Neural progenitor cell (in vitro differentiated cells): ENCODE results near the gene ADRA1B. TPM values are rescaled to one million over a fixed set of nuclear protein-coding genes. Genes with fewer than 3 reads are reported as not detected.
A peak's percentile ranks its signal among the peaks of the same experiment; 100 is the strongest.

Experiments used
- DNase-seq: peaks from one replicate; pipeline ENCODE4 v3.0.0-alpha.2; 2016; ENCODE audit warnings: low spot score
- H2AFZ ChIP-seq: fragments of 200-600 bp; sonication (generic); replicated peaks from 2 replicates; pipeline ENCODE4 v1.6.1; 2016; ENCODE audit warnings: antibody characterized with exemption
- H3F3A ChIP-seq: fragments of 200-600 bp; sonication (generic); 2 replicates; pipeline ENCODE4 v1.6.1; 2016; ENCODE audit warnings: antibody characterized with exemption, low read depth
- H3K27ac ChIP-seq: fragments of 200-600 bp; sonication (generic); 2 replicates; pipeline ENCODE4 v1.5.1; 2016; ENCODE audit warnings: mild to moderate bottlenecking
- H3K27me3 ChIP-seq: fragments of 200-600 bp; sonication (generic); 2 replicates; pipeline ENCODE4 v1.6.1; 2016; ENCODE audit warnings: mild to moderate bottlenecking, moderate library complexity
- H3K36me3 ChIP-seq: fragments of 200-600 bp; sonication (generic); 2 replicates; pipeline ENCODE4 v1.5.1; 2016
- H3K4me1 ChIP-seq: fragments of 200-600 bp; sonication (generic); 2 replicates; pipeline ENCODE4 v1.6.1; 2016; ENCODE audit warnings: mixed run types
- H3K4me2 ChIP-seq: fragments of 200-600 bp; sonication (generic); 2 replicates; pipeline ENCODE4 v1.6.1; 2016
- H3K4me3 ChIP-seq: fragments of 200-600 bp; sonication (generic); 2 replicates; pipeline ENCODE4 v1.5.1; 2016
- H3K79me2 ChIP-seq: fragments of 200-600 bp; sonication (generic); 2 replicates; pipeline ENCODE4 v1.6.1; 2016; ENCODE audit warnings: low read depth
- H3K9ac ChIP-seq: fragments of 200-600 bp; sonication (generic); 2 replicates; pipeline ENCODE4 v1.6.1; 2016
- H3K9me3 ChIP-seq: fragments of 200-600 bp; sonication (generic); 2 replicates; pipeline ENCODE4 v1.5.1; 2016; ENCODE audit warnings: low read depth
- H4K20me1 ChIP-seq: fragments of 200-600 bp; sonication (generic); 2 replicates; pipeline ENCODE4 v1.6.1; 2016; ENCODE audit warnings: low read depth
- H3K27ac Mint-ChIP-seq: 3 replicates; pipeline ENCODE4 v1.8.0; 2021; ENCODE audit warnings: mixed read lengths
- H3K27me3 Mint-ChIP-seq: 2 replicates; pipeline ENCODE4 v1.8.0; 2022; ENCODE audit warnings: low read depth, mild to moderate bottlenecking, inconsistent platforms, moderate library complexity, mixed read lengths; ENCODE audit not compliant: insufficient read depth
- H3K36me3 Mint-ChIP-seq: 3 replicates; pipeline ENCODE4 v1.8.0; 2021; ENCODE audit warnings: mixed read lengths
- H3K4me1 Mint-ChIP-seq: 3 replicates; pipeline ENCODE4 v1.8.0; 2021; ENCODE audit warnings: mixed read lengths
- H3K4me3 Mint-ChIP-seq: 3 replicates; pipeline ENCODE4 v1.8.0; 2021; ENCODE audit warnings: mild to moderate bottlenecking, moderate library complexity, mixed read lengths
- H3K9me3 Mint-ChIP-seq: 3 replicates; pipeline ENCODE4 v1.8.0; 2020; ENCODE audit warnings: mixed read lengths
- CTCF ChIP-seq: fragments of 200-600 bp; sonication (generic); IDR thresholded peaks from 2 replicates; pipeline ENCODE4 v1.5.1; 2017; ENCODE audit warnings: antibody characterized with exemption, mild to moderate bottlenecking
- EZH2 ChIP-seq: fragments of 200-600 bp; sonication (generic); IDR thresholded peaks from 2 replicates; pipeline ENCODE4 v1.6.1; 2017; ENCODE audit warnings: antibody characterized with exemption, mild to moderate bottlenecking, moderate library complexity
- EZH2phosphoT487 ChIP-seq: fragments of 200-600 bp; sonication (generic); IDR thresholded peaks from 2 replicates; pipeline ENCODE4 v1.6.1; 2017; ENCODE audit warnings: antibody characterized with exemption
- total RNA-seq: library from RNA; depleted of rRNA; stranded (reverse); fragments of >200 nt; gene quantifications from 2 replicates; pipeline ENCODE4 v1.2.3, GENCODE V29; 2015; ENCODE audit warnings: low replicate concordance

The ADRA1B gene
- total RNA-seq, 1 donor from 2014 or later: not detected

GRCh38 chr5:159921721-159922120 lies 5.4 kb downstream of the ADRA1B start:
- no peak overlapping the region for H3K4me2 ChIP-seq
- no peaks in the 10 kb centered on the region for H3F3A ChIP-seq
- no peak overlapping the region for H3K4me3 ChIP-seq
- Mint-ChIP-seq H3K4me1 (no peaks in the 10 kb centered on the region), H3K9me3 (no peaks in the 10 kb centered on the region), H3K27ac (no peak overlapping the region), H3K4me3 (no peak overlapping the region), H3K27me3 (peaks cover 8% of the 10 kb centered on the region), H3K36me3 (no peaks in the 10 kb centered on the region)
- H3K27ac ChIP-seq: no peak overlapping the region
- no peak overlapping the region for H2AFZ ChIP-seq
- H3K79me2 ChIP-seq: no peaks in the 10 kb centered on the region
- TF ChIP-seq EZH2phosphoT487 (no peak), CTCF (no peak), EZH2 (no peak)
- H3K27me3 ChIP-seq: peaks cover 45% of the 10 kb centered on the region
- no peaks in the 10 kb centered on the region for H3K4me1 ChIP-seq
- H3K9me3 ChIP-seq: no peaks in the 10 kb centered on the region
- no peaks in the 10 kb centered on the region for H3K36me3 ChIP-seq
- no peak overlapping the region for H3K9ac ChIP-seq
- no peak for DNase-seq
- H4K20me1 ChIP-seq: no peaks in the 10 kb centered on the region

- no peak for DNase-seq
- Histone ChIP-seq H3K27ac (no peak overlapping the region), H2AFZ (no peak overlapping the region), H3K9ac (no peak overlapping the region), H3F3A (no peaks in the 10 kb centered on the region), H3K79me2 (no peaks in the 10 kb centered on the region), H3K4me2 (no peak overlapping the region), H3K4me1 (no peaks in the 10 kb centered on the region), H3K27me3 (peaks cover 33% of the 10 kb centered on the region), H3K4me3 (no peak overlapping the region), H3K9me3 (no peaks in the 10 kb centered on the region), H4K20me1 (no peaks in the 10 kb centered on the region), H3K36me3 (no peaks in the 10 kb centered on the region)
- Mint-ChIP-seq H3K27me3 (no peaks in the 10 kb centered on the region), H3K36me3 (no peaks in the 10 kb centered on the region), H3K27ac (no peak overlapping the region), H3K4me3 (no peak overlapping the region), H3K9me3 (no peaks in the 10 kb centered on the region), H3K4me1 (no peaks in the 10 kb centered on the region)
- no peak for TF ChIP-seq EZH2
- no peak for TF ChIP-seq CTCF
- no peak for TF ChIP-seq EZH2phosphoT487
Observed at GRCh38 chr5:159923008-159923407, 6.7 kb downstream of the ADRA1B start.

- H3K27ac ChIP-seq: no peak overlapping the region
- no peaks in the 10 kb centered on the region for H4K20me1 ChIP-seq
- TF ChIP-seq EZH2 (no peak), CTCF (no peak), EZH2phosphoT487 (no peak)
- H3K36me3 ChIP-seq: no peaks in the 10 kb centered on the region
- no peak overlapping the region for H3K4me3 Mint-ChIP-seq
- H3K79me2 ChIP-seq: no peaks in the 10 kb centered on the region
- no peak overlapping the region for H3K4me3 ChIP-seq
- DNase-seq: no peak
- H3K27me3 Mint-ChIP-seq: peaks cover 3% of the 10 kb centered on the region
- H3K4me2 ChIP-seq: no peak overlapping the region
- no peak overlapping the region for H3K27ac Mint-ChIP-seq
- H3K9me3 ChIP-seq: no peaks in the 10 kb centered on the region
- no peaks in the 10 kb centered on the region for H3K4me1 Mint-ChIP-seq
- no peaks in the 10 kb centered on the region for H3K4me1 ChIP-seq
- H3K27me3 ChIP-seq: peaks cover 8% of the 10 kb centered on the region
- no peaks in the 10 kb centered on the region for H3F3A ChIP-seq
- H3K9ac ChIP-seq: no peak overlapping the region
- H2AFZ ChIP-seq: peak overlapping the region; percentile 14
- no peaks in the 10 kb centered on the region for H3K36me3 Mint-ChIP-seq
- no peaks in the 10 kb centered on the region for H3K9me3 Mint-ChIP-seq
Observed at GRCh38 chr5:159928122-159928909, 12.0 kb downstream of the ADRA1B start.
